Astrocyte (in vitro differentiated cells and primary cell): ENCODE results near the gene PIM2.

Experiments used
- EZH2 ChIP-seq: IDR thresholded peaks from 2 replicates; pipeline ENCODE4 v1.6.1; 2012; ENCODE audit warnings: mild to moderate bottlenecking, low read length, inconsistent platforms; ENCODE audit not compliant: insufficient read depth
- TF ChIP-seq, protein P1 (sequence below): IDR thresholded peaks from 2 replicates; pipeline ENCODE4 v1.5.1; 2011; ENCODE audit warnings: low read depth, mild to moderate bottlenecking, inconsistent platforms, low read length, moderate library complexity; ENCODE audit not compliant: insufficient read depth

DNA sequence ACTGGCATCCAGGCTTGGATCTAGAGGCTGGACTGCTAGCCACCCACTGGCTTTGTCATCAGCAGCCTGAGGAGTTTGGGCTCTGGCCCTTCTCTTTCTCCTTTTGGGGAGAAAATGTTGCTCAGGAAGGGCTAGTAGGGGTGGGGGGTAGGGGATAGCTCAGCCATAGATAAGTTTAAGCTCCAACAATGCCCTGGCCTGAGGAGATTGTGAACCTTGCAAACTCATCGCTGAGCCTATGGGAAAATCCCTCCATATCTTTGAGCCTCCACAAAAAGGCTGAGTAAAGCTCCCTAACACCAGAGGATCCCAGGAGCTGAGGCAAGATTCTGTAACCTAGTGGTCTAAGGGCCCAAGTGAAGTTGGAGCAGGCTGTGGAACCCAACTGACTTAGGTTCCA is 29.8 kb upstream of the PIM2 start:
- TF ChIP-seq, protein P1, sequence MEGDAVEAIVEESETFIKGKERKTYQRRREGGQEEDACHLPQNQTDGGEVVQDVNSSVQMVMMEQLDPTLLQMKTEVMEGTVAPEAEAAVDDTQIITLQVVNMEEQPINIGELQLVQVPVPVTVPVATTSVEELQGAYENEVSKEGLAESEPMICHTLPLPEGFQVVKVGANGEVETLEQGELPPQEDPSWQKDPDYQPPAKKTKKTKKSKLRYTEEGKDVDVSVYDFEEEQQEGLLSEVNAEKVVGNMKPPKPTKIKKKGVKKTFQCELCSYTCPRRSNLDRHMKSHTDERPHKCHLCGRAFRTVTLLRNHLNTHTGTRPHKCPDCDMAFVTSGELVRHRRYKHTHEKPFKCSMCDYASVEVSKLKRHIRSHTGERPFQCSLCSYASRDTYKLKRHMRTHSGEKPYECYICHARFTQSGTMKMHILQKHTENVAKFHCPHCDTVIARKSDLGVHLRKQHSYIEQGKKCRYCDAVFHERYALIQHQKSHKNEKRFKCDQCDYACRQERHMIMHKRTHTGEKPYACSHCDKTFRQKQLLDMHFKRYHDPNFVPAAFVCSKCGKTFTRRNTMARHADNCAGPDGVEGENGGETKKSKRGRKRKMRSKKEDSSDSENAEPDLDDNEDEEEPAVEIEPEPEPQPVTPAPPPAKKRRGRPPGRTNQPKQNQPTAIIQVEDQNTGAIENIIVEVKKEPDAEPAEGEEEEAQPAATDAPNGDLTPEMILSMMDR, result no peak
- TF ChIP-seq EZH2, result no peak
